Right lobe of liver (tissue), 4 donors: ENCODE measurements around the gene PLA2G3.

Experiments used
- CTCF ChIP-seq, 4 donors: fragments of 200-600 bp in 3 of 4; fragments of 450-650 bp in 1 of 4; IDR thresholded peaks; one replicate each; pipeline versions ENCODE4 v1.5.1 to v1.8.0; 2016 to 2022; ENCODE audit warnings: antibody characterized with exemption in 4 of 4, mild to moderate bottlenecking in 2 of 4
- POLR2A ChIP-seq: fragments of 450-650 bp; IDR thresholded peaks from one replicate; pipeline ENCODE4 v1.6.1; 2017; ENCODE audit warnings: antibody characterized with exemption, mild to moderate bottlenecking
- donor health status: DM: no; HTN: no; CAD: no.
- donor health status: DM: no; HTN: no; CAD: no.
- donor health status: DM: no; HTN: yes; CAD: no.

- TF ChIP-seq CTCF (IDR thresholded peaks at IDR 0.05) (no peak), POLR2A (no peak)
These were observed 438 bp upstream of the PLA2G3 start for GRCh38 chr22:31140746-31141145.
